Right forelimb (tissue), 1 donor: Measurements from ENCODE around the gene ZNF526.

Experiments
- DNase-seq: peaks from one replicate; pipeline ENCODE4 v3.0.0-alpha.2; 2018

The ZNF526 gene

DNA sequence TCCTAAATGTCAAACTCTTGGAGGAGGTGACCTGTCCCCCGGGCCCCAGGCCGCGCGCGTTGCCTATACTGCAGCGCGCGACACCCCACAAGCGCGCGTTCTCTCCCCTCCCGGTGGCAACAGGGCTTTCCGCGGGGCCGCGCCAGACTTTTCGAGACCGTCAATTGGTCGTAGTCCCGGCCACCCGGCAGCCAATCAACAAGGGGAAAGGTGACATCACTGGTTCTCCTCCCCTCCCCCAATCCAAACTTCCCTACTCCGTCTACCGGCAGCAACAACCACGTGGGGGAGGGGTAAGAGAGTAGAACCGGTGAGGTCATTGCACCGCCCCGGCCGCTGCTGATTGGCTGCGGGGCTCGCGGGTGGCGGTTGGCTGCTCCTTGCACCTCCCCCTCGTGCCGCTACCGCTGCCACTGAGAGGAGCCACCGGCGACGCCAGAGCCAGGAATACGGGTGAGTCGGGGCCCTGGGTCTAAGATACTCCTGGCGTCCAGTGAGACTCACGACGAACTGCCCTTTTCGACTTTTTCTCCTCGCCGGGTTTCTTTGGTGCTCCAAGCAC, 48.1 kb downstream of the ZNF526 start:
- DNase-seq: peak; percentile 100

DNA sequence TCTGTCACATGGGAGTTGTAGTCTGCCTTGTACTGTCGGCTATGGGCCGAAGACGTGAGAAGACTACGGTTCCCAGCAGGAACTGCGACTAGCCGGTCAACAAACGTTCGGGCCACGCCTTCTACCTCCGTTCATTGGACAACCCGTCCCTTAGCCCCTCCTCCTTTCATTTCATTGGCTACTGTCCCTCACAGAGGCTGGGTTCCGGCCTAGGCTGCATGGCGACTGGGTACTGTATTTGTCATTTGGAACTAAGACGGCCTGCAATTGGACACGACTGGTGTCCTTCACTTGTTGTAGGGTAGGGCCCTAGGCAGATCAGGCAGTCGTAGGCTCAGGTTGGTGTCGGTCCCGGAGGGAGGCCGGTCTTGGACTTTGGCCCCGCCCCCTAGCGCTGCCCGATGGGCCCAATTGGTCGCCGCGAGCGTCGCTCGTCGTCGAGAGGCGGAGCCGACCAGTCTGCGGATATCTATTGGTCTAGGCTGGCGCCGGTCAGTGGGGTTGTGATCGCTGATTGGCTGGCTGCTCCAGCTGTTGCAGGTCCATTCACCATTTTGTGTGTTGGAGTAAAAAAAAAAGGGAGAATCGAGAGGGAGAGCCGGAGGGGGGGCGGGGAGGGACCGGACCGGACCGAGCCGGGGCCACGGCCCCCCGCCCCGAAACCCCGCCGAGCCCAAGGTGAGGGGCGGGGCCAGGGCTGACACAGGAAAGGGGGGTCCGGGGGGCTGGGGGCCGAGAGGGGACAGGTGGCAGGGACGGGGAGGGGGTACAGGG, 48.8 kb downstream of the ZNF526 start, which contains the start of gene CIC:
Gene CIC, plus strand, starts transcription at position 549 of the 774 bp plus-strand sequence. CDS start 2,532 bp downstream, outside the sequence.
- peak; percentile 100 for DNase-seq

DNA sequence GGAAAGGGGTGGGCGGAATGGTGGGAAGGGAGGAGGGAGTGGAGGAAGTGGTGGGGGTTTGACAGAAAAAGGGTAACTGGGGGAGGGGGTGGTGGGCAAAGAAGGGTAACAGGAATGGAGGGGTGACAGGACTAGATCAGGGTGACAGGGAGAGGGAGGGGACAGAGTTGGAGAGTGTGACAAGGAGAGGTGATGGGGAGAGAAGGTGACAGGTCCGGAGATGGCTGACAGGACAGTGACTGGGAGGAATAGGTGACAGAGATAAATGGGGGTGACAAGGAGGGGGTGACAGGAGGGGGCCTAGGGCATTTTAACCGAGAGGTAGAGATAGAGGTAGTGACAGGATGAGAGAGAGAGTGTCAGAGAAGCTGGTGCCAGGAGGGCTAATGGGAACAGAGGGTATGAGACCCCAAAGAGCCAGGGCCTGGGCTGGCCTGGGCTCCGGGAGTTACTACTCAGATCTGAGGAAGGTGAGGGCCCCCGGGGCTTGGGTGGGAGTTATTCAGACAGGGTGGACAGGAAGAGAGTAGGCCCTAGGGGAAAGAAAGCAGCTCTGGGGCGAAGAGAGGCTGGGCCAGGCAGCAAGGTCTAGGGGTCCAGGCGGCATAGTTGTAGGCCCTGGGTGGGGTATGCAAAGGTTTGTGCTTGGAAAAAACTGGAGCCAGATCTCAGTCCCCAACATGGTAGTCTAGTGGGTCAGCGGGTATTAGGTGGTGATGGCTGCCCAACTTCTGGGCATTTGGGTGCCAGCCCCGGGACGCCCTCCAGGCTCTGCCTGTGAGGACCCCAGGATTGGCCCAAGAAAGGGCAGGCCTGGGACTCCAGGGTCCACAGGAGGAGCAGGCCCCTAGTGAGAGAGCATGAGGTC, 49.6 kb downstream of the ZNF526 start:
- peak; percentile 43 for DNase-seq

DNA sequence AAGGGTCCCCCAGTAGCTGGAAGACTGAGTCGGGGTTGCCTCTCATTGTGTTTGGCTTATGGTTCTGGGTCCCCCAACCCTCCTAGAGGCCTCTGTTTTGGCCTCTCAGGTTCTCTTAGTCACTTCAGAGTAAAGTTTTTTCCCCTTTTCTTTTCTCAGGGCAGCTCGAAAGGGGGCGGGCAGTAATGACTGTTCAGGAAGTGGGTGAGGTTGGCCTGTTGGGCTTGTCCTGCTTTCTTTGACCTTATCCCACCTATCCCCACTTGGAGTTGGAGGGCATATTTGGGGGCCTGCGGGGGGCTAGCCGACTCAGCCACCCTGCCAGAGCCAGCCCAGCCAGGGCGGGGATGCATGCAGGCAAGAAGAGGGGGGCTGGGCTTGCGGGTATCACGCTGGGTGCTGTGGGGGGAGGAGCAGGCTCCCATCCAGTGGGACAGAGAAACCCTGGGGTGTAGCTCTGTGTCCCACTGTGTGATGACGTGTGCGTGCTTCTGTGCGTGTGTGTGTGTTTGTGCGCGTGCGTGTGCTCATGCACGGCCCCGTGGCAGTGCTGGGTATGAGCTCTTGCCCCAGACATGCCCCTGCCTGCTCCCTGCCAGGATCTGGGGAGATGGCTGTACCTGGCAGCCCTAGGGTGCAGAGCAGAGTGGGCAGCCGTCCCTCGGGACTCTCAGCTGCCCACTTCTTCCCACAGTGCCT, 50.4 kb downstream of the ZNF526 start:
- peak; percentile 43 for DNase-seq

DNA sequence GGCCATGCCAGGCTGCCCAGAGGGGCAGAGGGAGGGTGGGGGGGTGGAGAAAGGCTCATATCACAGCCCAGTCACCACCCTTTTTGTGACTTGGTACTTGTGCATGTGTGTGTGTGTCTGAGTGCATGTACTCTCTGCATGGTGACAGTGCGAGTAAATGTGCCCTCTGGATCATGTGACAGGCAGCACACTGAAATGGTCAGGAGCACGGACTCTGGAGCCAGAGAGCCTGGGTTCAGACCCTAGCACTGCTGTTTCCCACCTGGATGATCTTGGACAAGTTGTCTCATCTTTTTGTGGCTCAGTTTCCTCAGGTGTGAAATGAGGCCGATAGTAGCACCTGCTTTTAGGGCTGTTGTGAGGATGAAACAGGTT, 50.9 kb downstream of the ZNF526 start:
- peak; percentile 30 for DNase-seq

DNA sequence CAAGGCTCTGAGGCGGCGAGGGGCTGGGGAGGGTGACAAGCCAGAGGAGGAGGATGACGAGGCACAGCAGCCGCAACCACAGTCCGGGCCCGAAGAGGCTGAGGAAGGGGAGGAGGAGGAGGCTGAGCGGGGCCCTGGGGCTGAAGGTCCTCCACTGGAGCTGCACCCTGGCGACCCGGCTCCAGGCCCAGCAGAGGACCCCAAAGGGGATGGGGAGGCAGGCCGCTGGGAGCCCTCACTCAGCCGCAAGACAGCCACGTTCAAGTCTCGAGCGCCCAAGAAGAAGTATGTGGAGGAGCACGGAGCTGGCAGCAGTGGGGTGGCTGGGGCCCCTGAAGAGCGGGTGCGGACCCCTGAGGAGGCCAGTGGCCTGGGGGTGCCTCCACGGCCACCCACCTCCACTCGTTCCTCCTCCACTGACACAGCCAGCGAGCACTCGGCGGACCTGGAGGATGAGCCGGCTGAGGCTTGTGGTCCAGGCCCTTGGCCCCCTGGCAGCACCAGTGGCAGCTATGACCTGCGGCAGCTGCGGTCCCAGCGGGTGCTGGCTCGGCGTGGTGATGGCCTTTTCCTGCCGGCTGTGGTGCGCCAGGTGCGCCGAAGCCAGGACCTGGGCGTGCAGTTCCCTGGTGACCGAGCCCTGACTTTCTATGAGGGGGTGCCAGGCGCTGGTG, 51.9 kb downstream of the ZNF526 start:
- DNase-seq: no peak

DNA sequence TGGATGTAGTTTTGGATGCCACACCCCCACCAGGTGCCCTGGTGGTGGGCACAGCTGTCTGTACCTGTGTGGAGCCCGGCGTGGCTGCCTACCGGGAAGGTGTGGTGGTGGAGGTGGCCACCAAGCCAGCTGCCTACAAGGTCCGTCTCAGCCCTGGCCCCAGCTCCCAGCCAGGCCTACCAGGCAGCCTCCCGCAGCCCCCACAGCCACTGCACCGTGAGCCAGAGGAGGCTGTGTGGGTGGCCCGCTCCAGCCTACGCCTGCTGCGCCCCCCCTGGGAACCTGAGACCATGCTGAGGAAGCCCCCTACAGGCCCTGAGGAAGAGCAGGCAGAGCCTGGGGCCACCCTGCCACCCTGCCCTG, 52.4 kb downstream of the ZNF526 start:
- DNase-seq: no peak

DNA sequence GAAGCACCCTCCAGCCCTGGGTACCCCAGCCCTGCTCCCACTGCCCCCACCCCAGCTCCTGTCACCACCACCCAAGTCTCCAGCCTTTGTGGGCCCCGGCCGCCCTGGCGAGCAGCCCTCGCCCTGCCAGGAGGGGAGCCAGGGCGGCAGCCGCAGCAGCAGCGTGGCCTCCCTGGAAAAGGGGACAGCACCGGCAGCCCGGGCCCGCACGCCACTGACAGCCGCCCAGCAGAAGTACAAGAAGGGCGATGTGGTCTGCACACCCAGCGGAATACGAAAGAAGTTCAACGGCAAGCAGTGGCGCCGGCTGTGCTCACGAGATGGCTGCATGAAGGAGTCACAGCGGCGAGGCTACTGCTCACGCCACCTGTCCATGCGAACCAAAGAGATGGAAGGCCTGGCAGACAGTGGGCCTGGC, 52.9 kb downstream of the ZNF526 start:
- DNase-seq: no peak

DNA sequence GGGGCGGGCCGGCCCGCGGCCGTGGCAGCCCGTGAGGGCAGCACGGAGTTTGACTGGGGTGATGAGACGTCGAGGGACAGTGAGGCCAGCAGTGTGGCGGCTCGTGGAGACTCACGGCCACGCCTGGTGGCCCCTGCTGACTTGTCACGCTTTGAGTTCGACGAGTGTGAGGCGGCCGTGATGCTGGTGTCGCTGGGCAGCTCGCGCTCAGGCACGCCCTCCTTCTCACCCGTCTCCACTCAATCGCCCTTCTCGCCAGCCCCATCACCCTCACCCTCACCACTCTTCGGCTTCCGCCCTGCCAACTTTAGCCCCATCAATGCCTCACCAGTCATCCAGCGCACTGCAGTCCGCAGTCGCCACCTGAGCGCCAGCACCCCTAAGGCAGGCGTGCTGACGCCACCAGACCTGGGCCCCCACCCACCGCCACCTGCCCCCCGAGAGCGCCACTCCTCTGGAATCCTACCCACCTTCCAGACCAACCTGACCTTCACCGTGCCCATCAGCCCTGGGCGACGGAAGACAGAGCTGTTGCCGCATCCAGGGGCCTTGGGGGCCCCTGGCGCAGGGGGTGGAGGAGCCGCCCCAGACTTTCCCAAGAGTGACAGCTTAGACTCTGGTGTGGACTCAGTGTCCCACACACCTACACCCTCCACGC, 53.4 kb downstream of the ZNF526 start:
- DNase-seq: no peak

DNA sequence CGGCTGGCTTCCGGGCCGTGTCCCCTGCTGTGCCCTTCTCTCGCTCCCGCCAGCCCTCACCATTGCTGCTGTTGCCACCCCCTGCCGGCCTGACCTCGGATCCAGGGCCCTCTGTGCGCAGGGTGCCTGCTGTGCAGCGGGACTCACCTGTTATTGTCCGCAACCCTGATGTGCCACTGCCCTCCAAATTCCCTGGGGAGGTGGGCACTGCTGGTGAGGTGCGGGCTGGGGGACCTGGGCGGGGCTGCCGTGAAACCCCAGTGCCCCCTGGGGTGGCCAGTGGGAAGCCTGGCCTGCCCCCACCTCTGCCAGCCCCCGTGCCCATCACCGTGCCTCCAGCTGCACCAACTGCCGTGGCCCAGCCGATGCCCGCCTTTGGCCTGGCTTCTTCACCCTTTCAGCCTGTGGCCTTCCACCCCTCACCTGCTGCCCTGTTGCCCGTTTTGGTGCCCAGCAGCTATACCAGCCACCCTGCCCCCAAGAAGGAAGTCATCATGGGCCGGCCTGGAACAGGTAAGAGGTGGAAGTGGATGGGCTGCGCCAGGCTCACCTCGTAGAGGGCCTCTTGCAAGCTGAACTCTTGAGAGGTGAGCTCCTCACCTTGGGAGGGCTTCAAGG, 54.1 kb downstream of the ZNF526 start:
- no peak for DNase-seq

DNA sequence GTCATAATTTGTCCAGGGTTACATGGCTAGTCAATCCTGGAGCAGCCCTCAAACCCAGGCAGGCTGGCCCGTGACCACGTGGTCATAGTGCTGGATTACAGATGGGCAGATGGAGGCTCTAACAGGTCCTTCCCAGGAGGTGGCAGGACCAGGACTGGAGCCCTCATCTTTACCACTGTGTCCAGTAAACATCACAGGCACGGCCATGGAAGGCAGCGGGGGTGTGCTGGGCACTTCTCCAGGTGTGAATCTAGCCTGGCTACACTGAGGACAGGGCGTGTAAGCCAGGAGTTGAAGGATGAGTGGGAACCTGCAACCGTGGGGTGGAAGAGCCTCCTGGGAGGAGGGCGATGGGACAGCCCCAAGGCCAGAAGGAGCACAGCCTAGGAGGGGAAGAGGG, 55.0 kb downstream of the ZNF526 start:
- DNase-seq: no peak

DNA sequence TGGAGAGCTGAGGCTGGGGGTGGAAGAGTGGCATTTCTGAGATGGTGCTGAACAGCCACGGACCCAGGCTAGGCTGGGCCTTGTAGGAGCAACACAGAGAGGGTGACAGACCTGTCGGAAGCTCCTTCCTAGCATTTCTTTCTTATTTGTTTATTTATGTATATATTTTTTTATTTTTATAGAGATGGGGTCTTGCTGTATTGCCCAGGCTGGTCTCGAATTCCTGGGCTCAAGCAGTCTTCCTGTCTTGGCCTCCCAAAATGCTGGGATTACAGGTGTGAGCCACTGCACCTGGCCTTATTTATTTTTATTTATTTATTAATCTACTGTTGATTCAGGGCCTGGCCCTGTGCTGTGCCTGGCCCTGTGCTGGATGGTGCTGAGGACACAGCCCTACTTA, 55.4 kb downstream of the ZNF526 start:
- no peak for DNase-seq

DNA sequence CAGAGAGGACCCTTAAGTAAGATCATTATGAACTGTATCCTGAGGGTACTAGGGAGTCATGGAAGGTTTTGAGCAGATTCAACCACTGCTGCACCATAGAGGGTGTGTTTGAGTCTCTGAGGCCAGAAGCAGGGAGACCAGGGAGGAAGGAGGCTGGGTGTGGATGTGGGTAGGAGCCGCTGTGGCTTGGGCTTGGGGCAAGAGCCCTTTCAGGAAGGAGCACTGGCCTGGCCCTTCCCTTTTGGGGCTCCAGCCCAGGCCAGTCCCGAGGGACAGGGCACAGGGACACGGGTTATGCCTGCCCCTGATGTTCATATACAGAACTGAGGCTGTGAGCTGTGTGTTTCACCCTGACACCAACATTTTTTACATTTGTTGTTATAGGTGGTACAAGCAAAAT, 56.2 kb downstream of the ZNF526 start:
- no peak for DNase-seq

DNA sequence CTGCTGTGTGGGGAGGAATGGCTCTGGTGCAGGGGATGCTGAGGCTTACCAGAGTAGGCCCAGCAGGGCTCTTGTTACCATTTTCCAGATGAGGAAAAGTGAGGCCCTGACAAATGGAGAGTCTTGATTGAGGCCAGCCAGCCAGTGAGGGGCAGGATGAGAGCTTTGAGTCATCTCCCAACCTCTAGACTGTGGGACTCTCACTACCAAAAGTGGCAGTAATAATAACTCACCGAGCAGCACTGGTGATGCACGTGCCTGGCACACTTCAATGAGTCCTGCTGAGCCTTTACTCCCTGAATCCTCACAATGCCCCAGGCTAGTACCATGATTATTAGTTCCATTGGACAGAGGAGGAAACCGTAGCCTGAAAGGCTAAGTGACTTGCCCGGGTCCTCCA, 56.7 kb downstream of the ZNF526 start:
- no peak for DNase-seq
